Ovary (tissue), 3 donors: ENCODE results near the gene NKAIN4.

Experiments
- EP300 ChIP-seq: sonication (generic); formaldehyde crosslinking; IDR thresholded peaks from one replicate; pipeline ENCODE4 v1.6.1; 2017; ENCODE audit warnings: antibody characterized with exemption
- POLR2A ChIP-seq: fragments of 450-650 bp; IDR thresholded peaks from one replicate; pipeline ENCODE4 v1.6.1; 2017; ENCODE audit warnings: antibody characterized with exemption, mild to moderate bottlenecking, moderate library complexity
- TF ChIP-seq, protein P1 (sequence below), 3 donors: fragments of 450-650 bp in 2 of 3; fragments of 200-600 bp in 1 of 3; IDR thresholded peaks; one replicate each; pipeline versions ENCODE4 v1.5.1 to v1.8.0; 2016 to 2022; ENCODE audit warnings: antibody characterized with exemption in 3 of 3, mild to moderate bottlenecking in 1 of 3
- donor health status: DM: no; HTN: no; CAD: no.

DNA sequence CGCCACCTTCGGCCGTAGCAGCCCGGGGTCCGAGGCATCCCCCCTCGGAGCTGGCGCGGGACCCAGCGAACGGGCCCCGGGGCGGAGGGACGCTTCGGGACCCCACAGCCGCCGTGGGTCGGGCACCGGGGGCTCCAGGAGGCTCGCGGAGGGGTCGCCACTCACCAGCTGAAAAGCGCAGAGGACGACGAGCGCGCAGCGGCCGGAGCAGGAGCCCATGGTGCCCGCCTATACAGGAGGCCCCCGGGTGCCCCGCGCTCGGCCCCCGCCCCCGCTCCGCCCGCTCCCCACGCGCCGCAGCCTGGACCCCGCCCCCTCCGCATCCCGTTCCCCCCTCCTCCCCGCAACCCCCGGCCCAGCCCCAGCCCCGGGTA, at the start of gene NKAIN4:
- TF ChIP-seq EP300: no peak
- TF ChIP-seq, protein P1, sequence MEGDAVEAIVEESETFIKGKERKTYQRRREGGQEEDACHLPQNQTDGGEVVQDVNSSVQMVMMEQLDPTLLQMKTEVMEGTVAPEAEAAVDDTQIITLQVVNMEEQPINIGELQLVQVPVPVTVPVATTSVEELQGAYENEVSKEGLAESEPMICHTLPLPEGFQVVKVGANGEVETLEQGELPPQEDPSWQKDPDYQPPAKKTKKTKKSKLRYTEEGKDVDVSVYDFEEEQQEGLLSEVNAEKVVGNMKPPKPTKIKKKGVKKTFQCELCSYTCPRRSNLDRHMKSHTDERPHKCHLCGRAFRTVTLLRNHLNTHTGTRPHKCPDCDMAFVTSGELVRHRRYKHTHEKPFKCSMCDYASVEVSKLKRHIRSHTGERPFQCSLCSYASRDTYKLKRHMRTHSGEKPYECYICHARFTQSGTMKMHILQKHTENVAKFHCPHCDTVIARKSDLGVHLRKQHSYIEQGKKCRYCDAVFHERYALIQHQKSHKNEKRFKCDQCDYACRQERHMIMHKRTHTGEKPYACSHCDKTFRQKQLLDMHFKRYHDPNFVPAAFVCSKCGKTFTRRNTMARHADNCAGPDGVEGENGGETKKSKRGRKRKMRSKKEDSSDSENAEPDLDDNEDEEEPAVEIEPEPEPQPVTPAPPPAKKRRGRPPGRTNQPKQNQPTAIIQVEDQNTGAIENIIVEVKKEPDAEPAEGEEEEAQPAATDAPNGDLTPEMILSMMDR (IDR thresholded peaks at IDR 0.05): no peak
- no peak for TF ChIP-seq POLR2A
